ENCODE data around the gene GPAT3. TPM values are rescaled to one million over a fixed set of nuclear protein-coding genes. Genes with fewer than 3 reads are reported as not detected.

Gene GPAT3
- total and polyA plus RNA-seq, 2 donors from 2014 or later = 11.4 to 25.3 TPM

DNA sequence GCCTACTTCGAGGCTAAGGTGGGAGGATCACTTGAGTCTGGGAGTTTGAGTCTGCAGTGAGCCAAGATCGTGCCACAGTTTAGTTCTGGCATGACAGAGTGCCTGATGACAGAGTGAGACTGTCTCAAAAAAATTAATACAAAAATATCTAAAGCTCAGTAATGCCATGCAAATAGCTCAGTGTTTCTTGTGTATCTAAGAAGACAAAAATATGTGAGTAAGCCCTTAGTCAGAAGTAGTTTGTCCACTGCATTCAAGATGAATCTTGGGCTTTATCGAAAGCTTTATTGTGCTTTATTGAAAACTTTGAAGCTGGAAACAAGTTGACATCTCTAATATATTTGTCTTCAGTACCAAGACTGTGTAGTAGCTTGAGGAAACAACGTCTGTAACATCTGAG lies 115.9 kb downstream of the GPAT3 start:
- H3K27me3 ChIP-seq (ENCODE audit: control insufficient read depth, insufficient read depth, low read length) = no peaks in the 10 kb centered on the region
- FAIRE-seq (no peak), DNase-seq (no peak)
- no peaks in the 10 kb centered on the region for H3K4me1 ChIP-seq (ENCODE audit: control insufficient read depth in 2 of 3, insufficient read depth in 2 of 3, low read depth in 1 of 3, low read length in 3 of 3)
- H3K9me3 ChIP-seq (ENCODE audit: control insufficient read depth in 2 of 3, insufficient read depth in 1 of 3, low read length in 3 of 3) = no peaks in the 10 kb centered on the region
- no peak overlapping the region for H3K27ac ChIP-seq (ENCODE audit: low read depth in 2 of 2, low read length in 2 of 2)
- intact Hi-C loops (cut with DNase I) = no loop called here
- H3K9ac ChIP-seq (ENCODE audit: low read length in 3 of 3) = no peak overlapping the region
- H3K4me3 ChIP-seq (ENCODE audit: low read length in 3 of 3) = no peak overlapping the region
- TF ChIP-seq, protein P1, sequence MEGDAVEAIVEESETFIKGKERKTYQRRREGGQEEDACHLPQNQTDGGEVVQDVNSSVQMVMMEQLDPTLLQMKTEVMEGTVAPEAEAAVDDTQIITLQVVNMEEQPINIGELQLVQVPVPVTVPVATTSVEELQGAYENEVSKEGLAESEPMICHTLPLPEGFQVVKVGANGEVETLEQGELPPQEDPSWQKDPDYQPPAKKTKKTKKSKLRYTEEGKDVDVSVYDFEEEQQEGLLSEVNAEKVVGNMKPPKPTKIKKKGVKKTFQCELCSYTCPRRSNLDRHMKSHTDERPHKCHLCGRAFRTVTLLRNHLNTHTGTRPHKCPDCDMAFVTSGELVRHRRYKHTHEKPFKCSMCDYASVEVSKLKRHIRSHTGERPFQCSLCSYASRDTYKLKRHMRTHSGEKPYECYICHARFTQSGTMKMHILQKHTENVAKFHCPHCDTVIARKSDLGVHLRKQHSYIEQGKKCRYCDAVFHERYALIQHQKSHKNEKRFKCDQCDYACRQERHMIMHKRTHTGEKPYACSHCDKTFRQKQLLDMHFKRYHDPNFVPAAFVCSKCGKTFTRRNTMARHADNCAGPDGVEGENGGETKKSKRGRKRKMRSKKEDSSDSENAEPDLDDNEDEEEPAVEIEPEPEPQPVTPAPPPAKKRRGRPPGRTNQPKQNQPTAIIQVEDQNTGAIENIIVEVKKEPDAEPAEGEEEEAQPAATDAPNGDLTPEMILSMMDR (IDR thresholded peaks at IDR 0.05; ENCODE audit: borderline replicate concordance, extremely low read depth, insufficient read depth) = no peak
- no peaks in the 10 kb centered on the region for H3K36me3 ChIP-seq (ENCODE audit: control insufficient read depth in 2 of 3, insufficient read depth in 3 of 3, low read length in 3 of 3)

Other genes with a start within 250 kb of the GPAT3 start
- 6.8 TPM for gene HPSE, start 201.3 kb upstream of the GPAT3 start, total RNA-seq
- gene HPSE, start 201.3 kb upstream of the GPAT3 start, polyA plus RNA-seq (ENCODE audit: insufficient read depth, low read depth, low replicate concordance) = 1.9 TPM
- gene HELQ, start 80.3 kb upstream of the GPAT3 start, total RNA-seq = 20.9 TPM
- 14.3 TPM for gene HELQ, start 80.3 kb upstream of the GPAT3 start, polyA plus RNA-seq (ENCODE audit: insufficient read depth, low read depth, low replicate concordance)
- 44.4 TPM for gene MRPS18C, start 80.0 kb upstream of the GPAT3 start, total RNA-seq
- 67.0 TPM for gene MRPS18C, start 80.0 kb upstream of the GPAT3 start, polyA plus RNA-seq (ENCODE audit: insufficient read depth, low read depth, low replicate concordance)
- 14.8 TPM for gene ABRAXAS1, start 51.0 kb upstream of the GPAT3 start, total RNA-seq
- gene ABRAXAS1, start 51.0 kb upstream of the GPAT3 start, polyA plus RNA-seq (ENCODE audit: insufficient read depth, low read depth, low replicate concordance) = 8.2 TPM